ENCODE measurements around the gene ADAMTS17.

ADAMTS17 gene

GRCh38 chr15:100022391-100022790 lies 319.4 kb downstream of the ADAMTS17 start:
- DNase-seq (ENCODE audit: low spot score) = no peak

- DNase-seq (ENCODE audit: low spot score) = no peak
Observed at GRCh38 chr15:100021653-100022052, 320.1 kb downstream of the ADAMTS17 start.

- DNase-seq (ENCODE audit: low spot score) = no peak
Observed at GRCh38 chr15:100020614-100021013, 321.2 kb downstream of the ADAMTS17 start.

GRCh38 chr15:100020189-100020588 lies 321.6 kb downstream of the ADAMTS17 start:
- DNase-seq (ENCODE audit: low spot score) = no peak

- DNase-seq (ENCODE audit: low spot score) = no peak
Observed at GRCh38 chr15:100019601-100020000, 322.2 kb downstream of the ADAMTS17 start.

GRCh38 chr15:100018191-100018590 lies 323.6 kb downstream of the ADAMTS17 start:
- no peak for DNase-seq (ENCODE audit: low spot score)

GRCh38 chr15:100017140-100017539 lies 324.6 kb downstream of the ADAMTS17 start:
- DNase-seq (ENCODE audit: low spot score) = no peak

- DNase-seq (ENCODE audit: low spot score) = no peak
Observed at GRCh38 chr15:100016632-100017031, 325.1 kb downstream of the ADAMTS17 start.

- DNase-seq (ENCODE audit: low spot score) = no peak
Observed at GRCh38 chr15:100011235-100011634, 330.5 kb downstream of the ADAMTS17 start.

GRCh38 chr15:100009372-100009771 lies 332.4 kb downstream of the ADAMTS17 start:
- no peak for DNase-seq (ENCODE audit: low spot score)

GRCh38 chr15:100008258-100008657 lies 333.5 kb downstream of the ADAMTS17 start:
- no peak for DNase-seq (ENCODE audit: low spot score)

- DNase-seq (ENCODE audit: low spot score) = no peak
Observed at GRCh38 chr15:100007609-100008008, 334.2 kb downstream of the ADAMTS17 start.

GRCh38 chr15:100005715-100006114 lies 336.1 kb downstream of the ADAMTS17 start:
- DNase-seq (ENCODE audit: low spot score) = no peak

GRCh38 chr15:100005013-100005412 lies 336.8 kb downstream of the ADAMTS17 start:
- DNase-seq (ENCODE audit: low spot score) = no peak

- DNase-seq (ENCODE audit: low spot score) = no peak
Observed at GRCh38 chr15:100002787-100003536, 338.8 kb downstream of the ADAMTS17 start.

- peak; percentile 32 for DNase-seq (ENCODE audit: low spot score)
Observed at GRCh38 chr15:100002086-100002620, 339.6 kb downstream of the ADAMTS17 start.

GRCh38 chr15:100001405-100001804 lies 340.4 kb downstream of the ADAMTS17 start:
- no peak for DNase-seq (ENCODE audit: low spot score)

GRCh38 chr15:99999282-100000070 lies 342.3 kb downstream of the ADAMTS17 start:
- no peak for DNase-seq (ENCODE audit: low spot score)

- DNase-seq (ENCODE audit: low spot score) = no peak
Observed at GRCh38 chr15:99998661-99999101, 343.1 kb downstream of the ADAMTS17 start.

GRCh38 chr15:99997112-99997651 lies 344.6 kb downstream of the ADAMTS17 start:
- no peak for DNase-seq (ENCODE audit: low spot score)

GRCh38 chr15:99996660-99997059 lies 345.1 kb downstream of the ADAMTS17 start:
- no peak for DNase-seq (ENCODE audit: low spot score)

- no peak for DNase-seq (ENCODE audit: low spot score)
Observed at GRCh38 chr15:99995543-99995942, 346.2 kb downstream of the ADAMTS17 start.

GRCh38 chr15:99994849-99995248 lies 346.9 kb downstream of the ADAMTS17 start:
- no peak for DNase-seq (ENCODE audit: low spot score)

All from globus pallidus (tissue), 1 donor.